ES-I3 (cell line): ENCODE measurements around the gene C13orf42.
"Not testable (repeated sequence)": the region's sequence is repeated elsewhere in the genome, so short reads cannot be mapped to it uniquely, and the experiment has no call there.

Experiments used
- H3K36me3 ChIP-seq: 2 replicates; pipeline ENCODE4 v1.6.1; 2013; ENCODE audit warnings: mild to moderate bottlenecking, low read length, control low read depth, moderate library complexity; ENCODE audit not compliant: insufficient read depth
- H3K4me1 ChIP-seq: 2 replicates; pipeline ENCODE4 v1.6.1; 2013; ENCODE audit warnings: mild to moderate bottlenecking, control low read depth, low read length; ENCODE audit not compliant: insufficient read depth
- H3K9ac ChIP-seq: 2 replicates; pipeline ENCODE4 v1.6.1; 2013; ENCODE audit warnings: low read depth, mild to moderate bottlenecking, low read length, moderate library complexity
- H3K9me3 ChIP-seq: 2 replicates; pipeline ENCODE4 v1.6.1; 2013; ENCODE audit warnings: mild to moderate bottlenecking, low read length, moderate library complexity; ENCODE audit not compliant: control insufficient read depth, insufficient read depth

C13orf42 gene

DNA sequence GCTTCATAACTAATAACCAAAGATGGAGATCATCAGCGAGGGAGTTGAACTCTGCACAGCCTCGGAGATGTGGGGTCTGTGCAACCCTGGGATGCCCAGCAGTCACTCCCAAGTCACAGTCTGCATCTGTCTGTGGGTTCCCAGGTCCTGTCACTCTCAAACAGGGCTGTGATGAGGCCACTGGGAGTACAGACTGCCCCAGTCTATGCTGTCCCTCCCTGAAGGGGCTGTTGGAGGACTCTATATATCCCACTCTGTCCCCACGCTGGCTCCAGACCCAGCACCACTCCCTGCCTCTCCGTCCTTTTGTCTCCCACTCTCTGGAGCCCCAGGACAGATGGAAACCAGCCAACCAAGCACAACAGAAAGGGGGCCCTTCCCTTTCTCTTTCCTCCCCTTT, 26.2 kb upstream of the C13orf42 start:
- H3K4me1 ChIP-seq, result no peaks in the 10 kb centered on the region
- H3K9me3 ChIP-seq, result peaks cover 15% of the 10 kb centered on the region
- H3K9ac ChIP-seq, result no peak overlapping the region
- H3K36me3 ChIP-seq, result peaks cover 7% of the 10 kb centered on the region; the same call in 1 of the 2 replicates

DNA sequence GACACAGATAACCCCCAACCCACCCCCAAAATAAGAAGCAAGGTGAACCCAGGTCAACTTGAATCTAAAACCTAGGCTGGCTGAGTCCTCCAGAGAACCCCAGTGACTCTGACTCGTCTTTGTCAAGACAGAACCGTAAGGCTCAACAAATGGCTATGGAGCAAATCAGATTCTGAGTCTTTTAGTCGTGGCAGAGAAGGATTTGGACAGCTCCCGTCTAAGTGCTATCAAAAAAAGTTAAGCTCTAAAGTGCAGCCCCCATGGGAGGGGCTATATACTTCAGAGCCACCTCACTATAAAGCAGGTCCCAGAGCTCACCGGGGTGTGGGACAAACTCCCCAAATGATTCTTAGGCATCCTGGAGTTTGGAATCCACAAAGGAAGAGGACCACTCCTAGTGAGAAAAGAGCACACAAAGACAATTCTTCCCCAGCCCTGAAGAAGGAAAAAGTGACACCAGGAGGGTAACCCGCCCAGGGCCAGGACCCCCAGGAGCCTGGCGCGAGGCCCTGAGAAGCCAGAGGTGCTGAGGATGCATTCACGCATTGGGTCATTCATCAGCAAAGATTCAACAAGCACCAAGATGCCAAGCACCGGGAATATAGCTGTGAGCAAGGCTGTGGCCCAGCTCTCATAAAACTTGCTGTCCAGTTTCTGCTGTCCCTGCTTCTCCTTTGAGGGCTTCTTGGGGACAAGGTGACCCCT, 25.4 kb upstream of the C13orf42 start:
- Histone ChIP-seq H3K36me3 (peaks cover 7% of the 10 kb centered on the region; the same call in 1 of the 2 replicates), H3K9ac (no peak overlapping the region), H3K9me3 (peaks cover 23% of the 10 kb centered on the region), H3K4me1 (no peaks in the 10 kb centered on the region)

DNA sequence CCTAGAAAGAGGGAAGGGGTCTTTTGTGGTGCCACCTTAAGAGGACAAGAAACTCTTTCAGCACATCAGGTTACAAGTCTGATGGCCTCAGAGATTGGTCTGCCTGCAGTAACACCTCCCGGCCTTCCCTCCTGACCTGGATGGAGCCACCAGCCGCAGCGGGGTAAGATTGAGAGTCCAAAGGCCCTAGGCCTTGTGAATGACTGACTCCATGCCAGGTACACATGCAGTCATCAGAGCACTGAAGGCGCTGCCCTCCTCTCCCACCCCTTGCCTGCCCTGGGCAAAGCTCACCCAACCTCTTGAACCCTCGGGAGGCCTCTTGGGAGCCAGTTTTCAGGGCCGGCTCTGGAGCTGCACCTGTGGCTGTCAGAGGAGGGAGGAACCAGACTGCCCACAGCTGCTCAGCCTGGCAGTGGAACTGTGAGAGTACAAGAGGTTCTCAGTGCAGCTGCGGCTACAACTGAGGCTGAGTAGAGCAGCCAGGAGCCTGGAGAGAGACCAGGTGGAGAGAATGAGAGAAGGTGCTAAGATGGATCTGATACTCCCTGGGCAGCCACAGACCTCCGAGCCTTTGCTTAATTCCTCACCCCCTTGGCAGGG, 23.8 kb upstream of the C13orf42 start:
- peaks cover 32% of the 10 kb centered on the region for H3K9me3 ChIP-seq
- peaks cover 7% of the 10 kb centered on the region; the same call in 1 of the 2 replicates for H3K36me3 ChIP-seq
- H3K4me1 ChIP-seq, result no peaks in the 10 kb centered on the region
- H3K9ac ChIP-seq, result no peak overlapping the region

DNA sequence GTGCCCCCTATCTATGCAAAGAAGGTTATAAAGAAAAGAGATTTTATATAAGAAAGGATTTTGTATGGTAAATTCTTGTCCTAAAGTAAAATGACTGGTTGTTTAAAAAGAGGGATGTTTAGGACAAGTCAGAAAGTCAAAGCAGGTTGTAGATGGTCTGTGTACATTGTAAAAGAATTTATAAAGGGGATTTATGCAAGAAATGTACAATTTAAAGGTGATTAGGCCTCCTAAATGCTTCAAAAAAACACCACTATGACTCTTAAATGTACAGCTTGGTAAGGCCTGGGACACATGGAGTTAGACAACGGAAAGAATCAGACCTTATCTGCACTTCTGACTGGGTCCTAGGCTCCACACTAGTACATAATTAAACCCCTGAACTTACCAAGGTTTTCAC, 19.3 kb upstream of the C13orf42 start:
- Histone ChIP-seq H3K36me3 (peaks cover 9% of the 10 kb centered on the region; the same call in 1 of the 2 replicates), H3K4me1 (peaks cover 4% of the 10 kb centered on the region; the same call in 1 of the 2 replicates), H3K9me3 (peaks cover 38% of the 10 kb centered on the region)

DNA sequence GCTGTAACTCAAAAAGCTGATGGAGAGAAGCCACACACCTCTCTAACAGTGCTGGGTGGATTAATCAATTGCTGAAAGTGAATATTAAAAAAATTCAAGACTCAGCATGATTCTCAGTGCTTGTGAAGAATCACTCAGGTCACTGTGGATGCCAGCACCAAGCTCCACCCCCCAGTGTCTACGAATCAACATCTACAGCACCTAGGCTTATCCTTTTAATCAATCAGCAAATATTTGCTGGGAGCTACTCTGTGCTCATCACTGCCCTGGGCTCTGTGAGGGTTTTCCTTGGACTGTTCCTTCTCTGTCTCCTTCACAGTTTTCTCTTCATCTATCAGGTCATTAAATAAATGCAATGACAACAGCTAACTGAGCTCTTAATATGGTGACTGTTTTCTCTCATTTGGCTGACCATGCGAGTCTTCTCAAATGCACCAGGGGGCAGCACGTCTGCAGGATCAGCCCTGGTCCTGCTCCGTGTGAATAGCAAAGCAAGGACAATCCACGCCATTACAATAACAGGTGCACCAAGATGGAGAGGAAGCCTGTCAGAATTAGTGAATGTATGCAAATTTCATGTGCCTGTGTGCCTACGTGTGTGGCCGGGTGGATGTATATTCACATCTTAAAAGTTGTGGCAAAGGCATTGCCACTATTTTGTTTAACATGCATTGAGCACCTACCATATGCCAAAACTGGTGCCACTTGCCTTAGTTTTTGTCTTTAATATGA, 14.6 kb upstream of the C13orf42 start:
- H3K4me1 ChIP-seq, result peaks cover 25% of the 10 kb centered on the region; the same call in 1 of the 2 replicates
- peaks cover 6% of the 10 kb centered on the region; the same call in 1 of the 2 replicates for H3K36me3 ChIP-seq
- H3K9me3 ChIP-seq, result peaks cover 12% of the 10 kb centered on the region; the same call in 1 of the 2 replicates
- H3K9ac ChIP-seq, result no peak overlapping the region

More for the DNA sequence above, 19.3 kb upstream of the C13orf42 start:
- H3K9ac ChIP-seq, result no peak overlapping the region

DNA sequence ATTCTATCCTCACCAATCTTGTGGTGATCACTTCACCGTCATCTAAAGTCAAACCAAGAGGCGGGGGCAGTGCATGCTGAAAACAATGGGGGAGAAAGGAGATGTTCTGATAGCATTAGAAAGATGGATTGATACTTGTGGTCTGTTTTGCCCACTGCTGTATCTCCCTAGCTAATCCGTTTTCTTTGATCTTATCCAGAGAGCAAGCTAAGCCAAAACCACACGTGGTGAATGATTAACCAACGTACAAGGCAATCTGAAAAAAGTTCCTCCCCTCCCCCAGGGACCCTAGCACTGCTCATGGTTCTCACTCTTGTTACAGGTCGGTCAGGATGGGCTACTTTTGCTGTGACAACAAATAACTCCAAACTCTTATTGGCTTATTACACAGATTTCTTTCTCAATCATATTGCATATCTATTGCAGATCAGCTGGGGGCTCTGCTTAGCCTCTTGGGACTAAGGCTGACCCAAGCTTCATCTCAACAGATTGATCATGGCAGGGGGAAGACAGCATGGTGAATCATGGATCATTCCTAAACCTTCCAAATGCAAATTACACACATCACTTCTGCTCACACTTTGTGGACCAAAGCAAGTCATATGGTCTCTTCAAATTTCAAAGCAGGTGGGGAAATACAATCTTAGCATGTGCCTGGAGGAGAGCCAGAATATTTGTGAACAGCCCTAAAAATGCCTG, 11.9 kb upstream of the C13orf42 start:
- peaks cover 25% of the 10 kb centered on the region; the same call in 1 of the 2 replicates for H3K4me1 ChIP-seq
- no peaks in the 10 kb centered on the region for H3K9me3 ChIP-seq
- H3K9ac ChIP-seq, result no peak overlapping the region
- peaks cover 1% of the 10 kb centered on the region; the same call in 1 of the 2 replicates for H3K36me3 ChIP-seq

DNA sequence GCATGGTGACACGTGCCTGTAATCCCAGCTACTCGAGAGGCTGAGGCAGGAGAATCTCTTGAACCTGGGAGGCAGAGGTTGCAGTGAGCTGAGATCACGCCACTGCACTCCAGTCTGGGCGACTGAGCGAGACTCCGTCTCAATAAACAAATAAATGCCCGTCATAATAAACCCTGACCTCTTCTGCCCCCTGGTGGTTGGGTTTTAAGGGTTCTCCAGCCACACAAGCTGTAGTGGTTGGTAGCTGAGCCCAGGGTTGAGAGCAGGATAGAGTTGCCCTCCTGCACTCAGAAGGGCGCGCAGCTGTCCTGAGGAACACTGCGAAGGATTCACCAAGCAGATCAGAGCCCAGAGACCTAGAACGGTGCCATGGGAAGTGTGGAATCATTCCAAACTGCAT, 9.8 kb upstream of the C13orf42 start:
- not testable (repeated sequence) for H3K36me3 ChIP-seq, H3K9me3 ChIP-seq, H3K9ac ChIP-seq
- peaks cover 25% of the 10 kb centered on the region; the same call in 1 of the 2 replicates for H3K4me1 ChIP-seq

DNA sequence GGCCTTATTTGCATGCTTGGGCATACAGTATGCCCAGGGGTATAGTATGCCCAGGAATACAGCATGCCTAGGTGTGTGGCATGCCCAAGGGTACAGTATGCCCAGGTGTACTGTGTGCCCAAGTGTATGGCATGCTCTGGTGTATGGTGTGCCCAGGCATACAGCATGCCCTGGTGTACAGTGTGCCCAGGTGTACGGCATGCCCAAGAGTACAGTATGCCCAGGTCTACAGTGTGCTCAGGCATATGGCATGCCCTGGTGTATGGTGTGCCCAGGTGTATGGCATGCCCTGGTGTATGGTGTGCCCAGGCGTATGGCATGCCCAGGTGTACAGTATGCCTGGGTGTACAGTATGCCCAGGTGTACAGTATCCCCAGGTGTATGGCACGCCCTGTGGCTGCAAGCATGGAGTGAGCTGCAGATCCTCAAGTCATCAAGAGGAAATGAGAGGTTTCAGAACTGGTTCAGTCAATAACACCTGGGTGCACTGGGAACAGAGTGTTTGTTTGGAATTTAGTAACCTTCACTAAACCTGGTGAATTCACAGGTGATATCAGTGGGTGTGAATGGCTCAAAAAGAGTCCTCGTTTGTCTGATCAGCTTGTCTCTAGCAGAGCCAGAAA, 7.8 kb upstream of the C13orf42 start:
- peaks cover 8% of the 10 kb centered on the region; the same call in 1 of the 2 replicates for H3K4me1 ChIP-seq
- H3K36me3 ChIP-seq, result no peaks in the 10 kb centered on the region
- H3K9me3 ChIP-seq, result no peaks in the 10 kb centered on the region
- no peak overlapping the region for H3K9ac ChIP-seq

DNA sequence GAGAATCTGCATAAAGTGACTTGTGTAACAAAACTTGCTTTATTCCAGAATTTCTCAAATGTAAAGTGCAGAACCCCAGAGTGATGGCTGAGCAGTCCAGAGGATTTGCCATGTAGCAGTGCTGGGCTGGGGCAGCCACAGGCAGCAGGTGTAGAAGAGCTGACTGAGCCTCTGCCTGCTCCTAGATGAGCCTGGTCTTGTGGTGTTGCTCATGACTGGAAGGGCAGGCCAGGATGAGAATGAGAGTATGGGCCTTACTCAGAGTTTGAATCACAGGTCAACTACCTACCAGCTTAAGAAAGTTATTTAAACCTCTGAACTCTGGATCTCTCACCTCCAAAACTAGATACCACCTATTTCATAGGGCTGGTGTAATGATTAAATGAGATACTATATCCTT, 2.9 kb upstream of the C13orf42 start:
- H3K9ac ChIP-seq, result no peak overlapping the region
- H3K4me1 ChIP-seq, result no peaks in the 10 kb centered on the region
- H3K9me3 ChIP-seq, result no peaks in the 10 kb centered on the region
- H3K36me3 ChIP-seq, result peaks cover 7% of the 10 kb centered on the region; the same call in 1 of the 2 replicates

DNA sequence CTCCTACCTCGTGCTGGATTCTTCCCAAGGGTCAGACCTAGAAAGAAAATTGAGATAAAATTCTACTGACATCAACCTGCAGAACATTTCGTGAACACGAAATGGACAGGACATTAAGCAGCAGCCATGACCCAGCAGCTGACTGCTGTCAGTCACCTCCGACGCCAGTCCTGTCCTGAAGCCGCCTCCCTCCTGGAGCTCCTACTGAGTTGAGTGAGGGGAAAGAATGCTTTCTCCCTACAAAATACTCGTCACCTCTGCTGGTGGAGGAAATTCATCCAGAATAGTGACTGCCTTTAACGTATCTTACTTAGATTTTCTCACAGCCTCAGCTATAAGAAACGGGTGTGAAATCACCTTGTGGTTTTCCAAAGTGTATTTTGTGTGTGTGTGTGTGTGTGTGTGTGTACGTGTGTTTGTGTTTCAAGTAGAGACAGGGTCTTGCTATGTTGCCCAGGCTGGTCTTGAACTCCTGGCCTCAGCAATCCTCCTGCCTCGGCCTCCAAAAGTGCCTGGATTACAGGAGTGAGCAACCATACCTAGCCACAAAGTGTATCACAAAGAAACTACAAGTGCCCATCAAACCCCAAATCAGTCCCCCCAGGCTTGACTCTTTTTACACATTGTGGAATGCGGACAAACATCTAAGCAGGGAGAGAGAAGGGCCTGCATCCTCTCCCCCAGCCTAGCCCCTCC, 2.3 kb upstream of the C13orf42 start:
- H3K36me3 ChIP-seq, result peaks cover 7% of the 10 kb centered on the region; the same call in 1 of the 2 replicates
- no peaks in the 10 kb centered on the region for H3K9me3 ChIP-seq
- H3K4me1 ChIP-seq, result no peaks in the 10 kb centered on the region
- H3K9ac ChIP-seq, result no peak overlapping the region

DNA sequence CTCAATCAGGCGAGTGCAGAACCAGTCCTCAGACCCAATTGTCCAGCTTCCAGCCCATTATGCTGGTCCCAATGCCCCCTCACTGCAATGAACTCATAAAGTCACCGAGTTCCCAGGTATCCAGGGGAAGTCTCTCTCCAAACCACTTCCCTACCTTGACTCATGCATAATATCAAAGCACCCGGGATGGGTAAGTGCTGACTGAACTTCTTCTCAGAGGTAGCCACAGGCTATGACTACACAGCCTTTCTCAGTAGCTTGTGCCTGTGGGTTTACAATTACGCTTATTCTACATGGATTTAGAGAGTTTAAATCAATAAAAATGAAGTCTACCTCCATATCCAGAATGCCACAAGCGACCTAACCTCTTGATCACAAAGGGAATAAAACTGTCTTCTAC, 1.7 kb upstream of the C13orf42 start:
- no peaks in the 10 kb centered on the region for H3K4me1 ChIP-seq
- H3K36me3 ChIP-seq, result peaks cover 7% of the 10 kb centered on the region; the same call in 1 of the 2 replicates
- H3K9me3 ChIP-seq, result no peaks in the 10 kb centered on the region
- no peak overlapping the region for H3K9ac ChIP-seq

DNA sequence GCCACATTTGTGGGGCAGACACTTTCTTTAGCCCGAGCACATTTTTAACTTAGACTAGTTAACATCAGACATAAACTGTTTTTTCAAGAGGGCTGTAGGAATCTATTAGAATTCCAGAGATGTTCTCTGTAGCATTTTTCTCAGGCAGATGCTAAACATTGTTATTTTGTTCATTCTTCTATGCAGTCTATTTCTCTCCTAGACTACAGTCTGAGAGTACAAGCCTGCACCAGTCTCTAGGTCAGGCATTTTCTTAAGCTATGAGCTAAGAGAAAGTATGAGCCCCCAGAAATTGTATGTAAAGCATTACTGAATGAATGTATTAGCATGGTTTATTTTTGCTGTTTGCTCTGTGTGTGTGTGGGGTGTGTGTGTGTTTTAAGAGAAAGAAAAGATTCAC, 923 bp upstream of the C13orf42 start:
- Histone ChIP-seq H3K4me1 (no peaks in the 10 kb centered on the region), H3K9ac (no peak overlapping the region), H3K9me3 (no peaks in the 10 kb centered on the region), H3K36me3 (peaks cover 7% of the 10 kb centered on the region; the same call in 1 of the 2 replicates)

DNA sequence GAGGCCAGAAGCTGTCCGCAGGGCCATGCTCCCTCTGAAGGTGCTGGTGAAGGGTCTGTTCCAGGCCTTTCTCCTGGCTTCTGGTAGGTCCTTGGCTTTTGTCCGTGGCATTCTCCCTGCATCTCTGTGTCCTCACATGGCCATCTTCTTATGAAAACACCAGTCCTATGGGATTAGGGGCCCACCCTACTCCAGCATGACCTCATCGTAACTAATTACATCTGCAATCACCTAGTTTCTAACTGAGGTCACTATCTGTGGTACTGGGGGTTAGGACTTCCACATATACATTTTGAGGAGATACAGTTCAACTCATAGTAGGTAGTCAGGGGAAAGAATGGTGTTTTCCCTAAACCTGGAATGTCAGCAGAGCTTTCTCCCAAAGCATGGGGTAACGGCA, 3.1 kb downstream of the C13orf42 start:
- no peak overlapping the region for H3K9ac ChIP-seq
- no peaks in the 10 kb centered on the region for H3K9me3 ChIP-seq
- no peaks in the 10 kb centered on the region for H3K4me1 ChIP-seq
- peaks cover 7% of the 10 kb centered on the region for H3K36me3 ChIP-seq
